NCI-H460 (cell line): ENCODE measurements around the gene C12orf56. TPM values are rescaled to one million over a fixed set of nuclear protein-coding genes. Genes with fewer than 3 reads are reported as not detected.

Experiments
- DNase-seq: peaks from one replicate; pipeline ENCODE4 v3.0.0-alpha.2; 2016; ENCODE audit warnings: low read depth; ENCODE audit errors: extremely low read depth
- polyA plus RNA-seq: library from polyadenylated mRNA; depleted of rRNA; stranded (reverse); fragments of >200 nt; gene quantifications from 2 replicates; pipeline ENCODE4 v1.2.3, GENCODE V29; 2014; cell fraction: nucleus; rRNA removed
- total RNA-seq: library from RNA; depleted of rRNA; stranded (reverse); fragments of >200 nt; shearing (Covaris generic); gene quantifications from 2 replicates; pipeline ENCODE4 v1.2.3, GENCODE V29; 2014; rRNA removed

Gene C12orf56
- 0.40 TPM in 1 of 2 replicates, not detected in the other for total RNA-seq
- 0.17 TPM in 1 of 2 replicates, not detected in the other for polyA plus RNA-seq

- DNase-seq = peak; percentile 36
Measured at GRCh38 chr12:64390275-64390851, at the start of gene C12orf56. Gene C12orf56 (minus strand): TSS chr12:64390758. CDS start chr12:64390565, 193 bp downstream.

DNA sequence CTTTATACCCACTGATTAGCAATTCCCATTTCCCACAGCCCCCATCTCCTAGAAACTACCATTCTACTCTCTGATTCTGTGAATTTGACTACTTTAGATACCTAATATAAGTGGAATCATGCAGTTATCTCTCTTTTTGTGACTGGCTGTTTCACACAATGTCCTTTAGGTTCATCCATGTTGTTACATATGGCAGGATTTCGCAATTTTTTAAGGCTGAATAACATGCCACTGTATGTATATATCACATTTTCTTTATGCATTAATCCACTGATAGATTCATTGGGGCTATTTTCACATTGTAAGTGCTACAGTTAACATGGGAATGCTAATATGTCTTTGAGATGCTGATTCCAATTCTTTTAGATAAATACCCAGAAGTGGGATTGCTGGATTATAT is 49.5 kb upstream of the C12orf56 start:
- no peak for DNase-seq

- no peak for DNase-seq
Measured at GRCh38 chr12:64433915-64434314, 43.4 kb upstream of the C12orf56 start.

DNA sequence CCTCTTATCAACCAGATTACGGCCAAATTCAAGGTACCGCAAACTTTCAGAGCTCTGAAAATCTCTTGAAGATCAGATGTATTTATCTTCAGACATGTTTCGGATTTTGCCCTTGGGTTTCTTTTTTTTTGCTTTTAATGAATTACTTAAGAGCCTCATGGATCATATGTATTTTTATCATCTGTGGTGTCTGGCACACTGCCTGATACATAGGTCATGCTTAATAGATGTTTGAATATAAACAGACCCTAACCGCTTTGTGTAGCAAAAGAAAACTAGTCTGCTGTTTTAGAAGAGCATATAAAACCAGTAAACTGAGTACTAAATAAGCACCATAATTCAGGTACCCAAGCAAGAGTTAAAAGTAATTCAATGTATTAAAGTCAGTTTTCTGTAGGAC is 41.2 kb upstream of the C12orf56 start:
- DNase-seq = no peak

- no peak for DNase-seq
Measured at GRCh38 chr12:64430886-64431285, 40.3 kb upstream of the C12orf56 start.

DNA sequence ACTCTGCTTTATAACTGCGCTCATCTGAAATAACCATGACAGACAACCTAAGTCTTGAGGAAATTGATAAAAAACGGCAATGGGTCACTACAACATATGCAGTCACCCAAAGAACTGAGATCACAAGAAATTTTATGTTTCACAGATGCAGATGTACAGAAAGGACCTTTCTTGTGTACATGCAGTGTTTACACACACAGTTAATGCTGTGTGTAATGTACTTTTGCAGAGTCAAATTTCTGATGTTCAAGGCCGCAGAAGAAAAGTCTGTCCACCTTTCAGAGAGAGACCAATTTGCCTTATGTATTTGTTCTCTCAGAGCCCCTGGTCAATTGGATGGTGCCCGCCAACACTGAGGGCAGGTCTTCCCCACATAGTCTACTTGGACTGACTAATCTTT is 38.4 kb upstream of the C12orf56 start:
- no peak for DNase-seq

GRCh38 chr12:64427988-64428387 is 37.4 kb upstream of the C12orf56 start:
- DNase-seq = no peak

GRCh38 chr12:64419696-64420095 is 29.1 kb upstream of the C12orf56 start:
- no peak for DNase-seq

- DNase-seq = no peak
Measured at GRCh38 chr12:64418209-64418608, 27.7 kb upstream of the C12orf56 start.

DNA sequence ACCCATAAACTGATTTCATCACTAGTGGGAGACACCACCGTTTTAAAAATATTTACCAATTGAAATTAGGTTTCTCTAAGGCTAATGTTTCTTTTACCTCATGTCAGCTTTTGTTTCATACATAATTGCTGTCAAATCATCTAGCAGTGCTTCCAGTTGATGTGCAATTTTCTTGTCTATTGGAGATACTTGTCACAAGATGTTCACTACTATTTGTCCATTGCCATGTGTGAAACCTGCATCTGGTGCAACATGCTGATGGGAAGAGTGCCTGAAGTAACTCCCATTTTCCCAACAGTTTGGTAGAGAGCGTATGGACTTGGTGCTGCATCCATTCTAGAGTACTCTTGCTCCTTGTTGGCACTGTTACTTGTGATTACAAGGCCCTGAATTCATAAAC is 23.3 kb upstream of the C12orf56 start:
- DNase-seq = no peak

GRCh38 chr12:64412459-64412858 is 21.9 kb upstream of the C12orf56 start:
- DNase-seq = no peak

GRCh38 chr12:64411427-64411826 is 20.9 kb upstream of the C12orf56 start:
- no peak for DNase-seq

GRCh38 chr12:64407342-64408223 is 17.0 kb upstream of the C12orf56 start:
- DNase-seq = no peak

- DNase-seq = peak; percentile 92
Measured at GRCh38 chr12:64404470-64405256, 14.1 kb upstream of the C12orf56 start.

DNA sequence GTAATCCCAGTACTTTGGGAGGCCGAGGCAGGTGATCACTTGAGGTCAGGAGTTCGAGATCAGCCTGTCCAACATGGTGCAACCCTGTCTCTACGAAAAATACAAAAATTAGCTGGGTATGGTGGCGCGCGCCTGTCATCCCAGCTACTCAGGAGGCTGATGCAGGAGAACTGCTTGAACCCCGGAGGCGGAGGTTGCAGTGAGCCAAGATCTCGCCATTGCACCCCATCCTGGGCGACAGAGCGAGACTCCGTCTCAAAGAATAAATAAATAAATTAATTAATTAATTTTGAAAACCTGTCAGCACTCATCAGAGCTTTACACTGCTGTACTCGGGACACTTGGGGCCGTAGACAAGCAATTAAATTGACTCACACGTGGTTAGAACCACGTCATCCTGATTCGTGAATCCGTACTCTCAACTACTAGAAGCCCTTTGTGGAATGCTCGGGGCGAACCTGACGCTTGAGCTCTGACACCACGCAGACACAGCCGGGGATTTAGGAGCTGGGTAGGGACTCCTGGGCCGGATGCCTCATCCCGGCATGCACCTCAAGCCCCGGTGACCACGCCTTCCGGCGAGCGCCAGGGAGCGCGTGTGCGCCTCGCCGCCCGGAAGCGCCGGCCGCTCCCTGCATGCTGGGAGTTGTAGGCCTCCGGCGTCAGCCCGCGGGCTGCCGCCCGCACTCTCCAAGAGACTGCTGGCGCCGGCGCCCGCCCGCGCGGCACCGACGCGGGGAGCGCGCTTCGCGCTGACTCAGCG is 13.3 kb upstream of the C12orf56 start, which contains the start of gene XPOT:
Gene XPOT (plus strand): TSS at position 686 of the 763 bp plus-strand sequence. CDS start 5,644 bp downstream, outside the sequence.
- peak; percentile 96 for DNase-seq

DNA sequence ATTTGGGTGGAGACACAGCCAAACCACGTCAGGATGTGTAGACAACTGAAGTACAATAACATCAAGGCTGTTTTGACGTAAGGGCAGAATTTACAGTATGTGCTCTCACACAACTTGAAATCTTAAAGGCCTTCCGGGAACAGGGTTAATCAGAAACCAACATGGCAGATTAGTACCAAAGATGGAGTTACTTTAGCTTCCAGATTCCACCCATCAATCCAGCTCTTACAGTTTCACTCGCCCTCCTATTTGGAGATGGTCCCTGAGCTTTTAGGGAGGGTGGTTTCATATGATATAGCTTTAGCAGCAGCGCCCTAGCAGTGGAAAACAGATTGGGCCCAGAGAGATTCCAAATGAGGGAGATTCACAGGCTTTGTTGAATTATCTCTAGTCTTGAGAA is 11.6 kb upstream of the C12orf56 start:
- no peak for DNase-seq

- DNase-seq = peak; percentile 84
Measured at GRCh38 chr12:64400041-64400440, 9.5 kb upstream of the C12orf56 start.

DNA sequence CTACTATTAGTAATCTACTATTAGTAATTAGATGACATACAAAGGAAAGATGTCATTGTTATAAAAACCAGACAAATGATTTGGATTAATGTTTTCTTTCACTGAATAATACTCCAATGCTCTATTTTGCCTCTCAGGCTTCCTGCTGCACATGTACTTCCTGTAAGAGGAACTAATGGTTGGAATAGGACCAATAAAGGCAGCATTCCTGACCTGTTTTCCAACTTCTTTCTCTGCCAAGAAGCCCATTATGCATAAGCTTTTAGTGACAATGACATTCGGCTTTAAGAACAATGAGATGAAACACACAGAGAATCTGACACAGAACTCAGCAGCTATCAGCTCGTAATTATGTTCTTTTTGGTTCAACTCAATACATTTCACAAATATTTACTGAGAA is 5.2 kb upstream of the C12orf56 start:
- DNase-seq = no peak

DNA sequence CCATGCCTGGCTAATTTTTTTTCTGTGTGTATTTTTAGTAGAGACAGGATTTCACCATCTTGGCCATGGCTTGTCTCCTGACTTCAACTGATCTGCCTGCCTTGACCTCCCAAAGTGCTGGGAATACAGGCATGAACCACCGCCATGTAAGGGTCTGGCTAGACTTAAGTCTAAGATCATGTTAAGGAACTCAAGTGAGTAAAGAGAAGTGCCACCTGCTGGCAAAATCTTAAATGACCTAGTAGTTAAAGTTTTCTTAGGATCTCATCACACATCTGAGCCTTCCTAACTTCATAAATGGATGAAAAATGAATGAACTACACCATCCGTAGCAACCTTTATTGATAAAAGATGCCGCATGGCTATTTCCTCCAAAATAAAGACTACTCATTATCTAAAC is 1.7 kb upstream of the C12orf56 start:
- peak; percentile 39 for DNase-seq

- DNase-seq = no peak
Measured at GRCh38 chr12:64389154-64389553, 1.4 kb downstream of the C12orf56 start.
